Heart right ventricle (tissue), 16 donors: ENCODE data around the gene TMEM62. TPM values are rescaled to one million over a fixed set of nuclear protein-coding genes. Genes with fewer than 3 reads are reported as not detected.
A peak's percentile ranks its signal among the peaks of the same experiment; 100 is the strongest.
"Not testable (repeated sequence)": the region's sequence is repeated elsewhere in the genome, so short reads cannot be mapped to it uniquely, and the experiment has no call there.

Experiments used
- ATAC-seq, 8 donors: fragments of 200-7000 bp; cut with Tn5 transposase; one replicate each; pipeline ENCODE4 v1.9.1; 2020; ENCODE audit warnings: mild to moderate bottlenecking in 8 of 8, moderate library complexity in 8 of 8, moderate number of reproducible peaks in 1 of 8
- DNase-seq, 2 donors: peaks; one replicate each; pipeline ENCODE4 v3.0.0-alpha.2; 2020
- H3K27ac ChIP-seq, 10 donors: fragments of 200-600 bp; sonication (generic) in 2 of 10; one replicate each; pipeline versions ENCODE4 v1.5.0 to v1.8.0; 2020 to 2022; ENCODE audit warnings: mild to moderate bottlenecking in 3 of 10
- H3K27me3 ChIP-seq, 7 donors: fragments of 200-600 bp; one replicate each; pipeline ENCODE4 v1.8.0; 2021 to 2022; ENCODE audit warnings: mild to moderate bottlenecking in 2 of 7
- H3K36me3 ChIP-seq, 9 donors: fragments of 200-600 bp; sonication (generic) in 1 of 9; one replicate each; pipeline versions ENCODE4 v1.5.0 to v1.8.0; 2020 to 2022; ENCODE audit warnings: mild to moderate bottlenecking in 2 of 9
- H3K4me1 ChIP-seq, 9 donors: fragments of 200-600 bp; sonication (generic) in 1 of 9; one replicate each; pipeline versions ENCODE4 v1.5.0 to v1.8.0; 2020 to 2022; ENCODE audit warnings: mild to moderate bottlenecking in 4 of 9
- H3K4me3 ChIP-seq, 10 donors: fragments of 200-600 bp; sonication (generic) in 2 of 10; one replicate each; pipeline versions ENCODE4 v1.5.0 to v1.8.0; 2020 to 2022; ENCODE audit warnings: mild to moderate bottlenecking in 7 of 10, moderate library complexity in 2 of 10
- H3K9me3 ChIP-seq, 11 donors: fragments of 200-600 bp in 10 of 11; sonication (generic) in 2 of 11; one replicate each; pipeline versions ENCODE4 v1.5.0 to v1.8.0; 2013 to 2022; ENCODE audit warnings: mild to moderate bottlenecking in 2 of 11, control low read depth in 1 of 11, moderate library complexity in 1 of 11
- CTCF ChIP-seq, 9 donors: fragments of 200-600 bp; sonication (generic) in 2 of 9; IDR thresholded peaks; one replicate each; pipeline versions ENCODE4 v1.5.0 to v1.8.0; 2021 to 2022; ENCODE audit warnings: antibody characterized with exemption in 9 of 9, mild to moderate bottlenecking in 5 of 9, moderate library complexity in 1 of 9
- WGBS, 2 donors: extraction: QIAGEN DNeasy Blood & Tissue Kit; methylation state at CpG; one replicate each; pipeline ENCODE4 v1.1.7; 2013; ENCODE audit warnings: inconsistent platforms in 1 of 2; 5-methylcytosine and 5-hydroxymethylcytosine counted together
- intact Hi-C, 10 donors: fragments of 100-400 bp; cut with DNase I; formaldehyde crosslinking; loops; one replicate each; pipeline versions ENCODE4 v1.11.1 to v1.14.2; 2022
- polyA plus RNA-seq, 2 donors: library from polyadenylated mRNA; stranded (reverse); fragments of 200-250 nt; gene quantifications; one replicate each; pipeline ENCODE4 v1.2.3, GENCODE V29; 2013
- total RNA-seq, 10 donors: library from RNA; stranded (reverse); fragmentation: NEBNext Ultra II Directional in 3 of 10; extraction: Animal tissue kit (Norgen Biotek cat#: 25700) in 3 of 10; gene quantifications; one replicate each; pipeline versions ENCODE4 v1.2.1 to v1.2.4, GENCODE V29; 2021 to 2023
- donor health status: Arrhythmogenic right ventricular cardiomyopathy.
- donor health status: ischemic (EF 13 %, LVEDD 7.1; RV severe dilation, severe dysfunction).
- donor health status: healthy with polysubstance abuse.
- donor health status: DM: no; HTN: yes; CAD: no.
- donor health status: DM: no; HTN: no; CAD: no.
- donor health status: ischemic (EF 25% LVEDD 6.9; RV normal size, moderate dysfunction).
- donor health status: ischemic (EF 25% LVEDD 5.7; RV mildly dilated, moderate dysfunction).
- donor health status: healthy.
- donor health status: DM: yes; HTN: yes; CAD: no.
- donor health status: Ischemic cardiomyopathy.
- donor health status: ischemic (EF 35%, LVEDD 5.7; RV mildly dilated, moderate dysfunction).
- donor health status: nonischemic (EF 11% LVEDD 7.7; RV severe dilation, severe dysfunction).
- donor health status: DM: yes; HTN: yes; CAD: no.
- donor health status: PGD.
- donor health status: ischemic (EF 29% LVEDD 5.4; RV normal size, mild dysfunction).
- donor health status: nonischemic (EF 23%, LVEDD 6.1; RV moderate dilation, normal function).

Gene TMEM62
- total and polyA plus RNA-seq, 12 donors = 7.6 to 13.9 (median 11.7) TPM

DNA sequence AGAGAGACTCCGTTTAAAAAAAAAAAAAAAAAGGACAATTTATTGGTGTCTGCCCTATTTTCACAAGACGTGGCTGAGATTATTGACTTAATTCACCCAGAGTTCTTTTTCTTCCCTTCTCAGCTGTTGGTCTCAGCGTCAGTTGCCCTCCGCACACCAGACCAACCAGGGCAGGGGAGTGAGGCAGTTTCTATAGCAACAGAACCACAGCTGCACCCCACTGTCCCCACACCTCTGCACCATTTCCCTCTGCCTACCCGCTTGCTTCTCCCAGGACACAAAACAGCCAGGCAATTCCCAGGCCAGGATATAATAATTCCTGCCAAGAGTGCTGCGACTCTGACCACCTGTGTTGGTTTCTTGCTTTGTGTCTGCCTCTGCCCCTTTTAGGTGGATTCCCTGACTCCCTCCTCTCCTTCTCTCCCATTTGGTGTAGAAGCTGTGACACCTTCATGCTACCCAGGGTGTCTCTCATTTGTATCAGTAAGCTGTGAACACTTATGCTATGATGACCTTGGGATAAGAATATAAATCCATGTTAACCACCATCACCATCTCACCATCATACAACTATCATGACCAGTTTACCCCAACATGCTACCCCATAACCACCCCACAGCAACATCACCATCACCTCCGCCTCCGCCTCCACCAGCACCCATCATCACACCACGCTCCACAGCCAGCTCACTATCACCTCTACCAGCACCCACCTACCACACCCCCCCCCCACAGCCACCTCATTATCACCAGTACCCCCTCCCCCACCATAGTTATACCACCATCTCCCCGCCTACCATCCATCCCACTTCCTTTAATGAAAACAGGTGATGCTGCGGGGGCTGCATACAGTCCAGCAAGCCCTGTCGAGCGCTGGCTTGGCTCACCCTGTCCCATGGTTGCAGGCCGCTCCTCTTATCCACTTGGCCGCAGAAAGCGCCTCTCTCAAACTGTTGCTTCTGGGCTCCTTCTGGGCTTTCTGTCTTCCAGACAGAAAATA, 86.8 kb downstream of the TMEM62 start:
- ATAC-seq = peak in 1 of 8 donors; percentile 31
- Histone ChIP-seq H3K27ac (no peak overlapping the region), H3K27me3 (peaks cover 0 to 4% (median 0%) of the 10 kb centered on the region in 7 donors), H3K9me3 (no peaks in the 10 kb centered on the region), H3K4me1 (no peaks in the 10 kb centered on the region), H3K4me3 (no peak overlapping the region), H3K36me3 (no peaks in the 10 kb centered on the region)
- DNase-seq = no peak
- intact Hi-C loops = no loop called here
- TF ChIP-seq CTCF (IDR thresholded peaks at IDR 0.05) = no peak
- 85 to 87% methylated on average over 16 of the region's 16 CpGs for WGBS, 2 donors

- Histone ChIP-seq H3K27ac (no peak within 1 kb of the TSS), H3K27me3 (peaks cover 0 to 4% (median 0%) of the 10 kb centered on the region in 7 donors), H3K9me3 (no peaks in the 10 kb centered on the region), H3K4me3 (no peak within 1 kb of the TSS), H3K36me3 (no peaks in the 10 kb centered on the region), H3K4me1 (no peaks in the 10 kb centered on the region)
- 51 to 56% methylated on average over 3 of the region's 3 CpGs for WGBS, 2 donors
- ATAC-seq = peak in 2 of 8 donors; percentile 27 to 63
- TF ChIP-seq CTCF (IDR thresholded peaks at IDR 0.05) = no peak
- intact Hi-C loops = no loop called here
- no peak for DNase-seq
These were observed 87.6 kb downstream of the TMEM62 start, which contains the start of gene EPB42 for GRCh38 chr15:43220991-43221403. TSS of gene EPB42 (minus strand) at chr15:43221018. CDS start at chr15:43220825, 193 bp downstream.

DNA sequence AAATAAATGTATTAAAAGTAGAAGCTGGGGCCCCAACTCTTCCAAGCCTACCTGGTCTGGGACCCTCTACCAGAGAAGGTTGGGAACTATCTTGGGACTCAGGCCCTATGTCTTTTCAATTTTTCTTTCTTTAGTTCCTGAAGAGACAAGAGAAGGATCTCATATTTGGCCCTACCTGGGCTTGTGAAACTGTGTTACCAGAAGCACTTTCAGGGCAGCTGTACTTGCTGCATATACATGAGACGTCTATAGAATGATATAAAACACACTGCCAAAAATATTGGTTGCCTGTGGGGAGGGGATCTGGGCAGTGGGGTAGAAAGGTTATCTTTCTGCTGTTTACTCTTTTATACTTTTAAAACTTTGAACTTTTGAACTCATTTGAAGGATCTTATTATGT, 88.0 kb downstream of the TMEM62 start:
- intact Hi-C loops = no loop called here
- no peak for DNase-seq
- Histone ChIP-seq H3K27ac (no peak overlapping the region), H3K36me3 (no peaks in the 10 kb centered on the region), H3K9me3 (no peaks in the 10 kb centered on the region), H3K4me1 (no peaks in the 10 kb centered on the region), H3K4me3 (no peak overlapping the region), H3K27me3 (peaks cover 0 to 4% (median 0%) of the 10 kb centered on the region in 7 donors)
- no peak for ATAC-seq
- TF ChIP-seq CTCF (IDR thresholded peaks at IDR 0.05) = no peak
- 75 to 87% methylated on average over 1 of the region's 1 CpG for WGBS, 2 donors

DNA sequence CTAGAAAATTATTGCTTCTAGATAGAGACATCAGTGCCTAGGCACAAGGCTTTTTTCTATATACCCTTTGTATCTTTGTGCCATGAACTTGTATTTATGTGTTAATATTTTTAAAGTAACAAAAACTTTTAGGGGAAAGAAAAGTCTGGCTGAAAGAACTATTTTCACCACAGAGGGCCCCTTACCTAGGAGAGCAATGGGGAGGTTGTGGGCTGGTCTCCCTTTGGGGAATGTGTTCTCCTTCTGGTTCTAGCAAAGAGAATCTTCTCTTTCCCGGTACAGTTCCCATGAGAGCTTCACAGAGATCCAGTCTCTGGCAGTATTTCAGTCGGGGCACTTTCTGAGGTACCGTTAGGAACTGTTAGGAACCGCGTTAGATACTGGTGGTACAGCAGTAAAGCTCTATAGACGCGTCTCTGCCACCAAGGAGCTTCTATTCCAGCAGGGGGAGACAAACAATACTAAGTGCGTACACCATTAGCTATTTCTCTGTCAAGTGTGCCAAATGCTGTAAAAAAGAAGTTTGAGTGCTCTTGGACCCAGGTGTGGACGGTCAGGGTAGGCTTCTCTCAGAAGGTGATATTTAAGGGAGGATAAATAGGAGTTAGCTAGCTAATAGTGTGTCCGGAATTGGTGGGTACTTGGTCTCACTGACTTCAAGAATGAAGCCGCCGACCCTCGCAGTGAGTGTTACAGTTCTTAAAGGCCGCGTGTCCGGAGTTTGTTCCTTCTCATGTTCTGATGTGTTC, 92.0 kb downstream of the TMEM62 start:
- intact Hi-C loops = loop anchor here in 8 of 10 donors (1.0 to 5.0 kb wide), 5 partner anchors 52 to 62 kb away; no protein-coding TSS in a partner anchor
- 47 to 48% methylated on average over 16 of the region's 16 CpGs for WGBS, 2 donors
- ATAC-seq = peak; percentile 63 to 83 (median 78)
- Histone ChIP-seq H3K9me3 (no peaks in the 10 kb centered on the region), H3K4me3 (no peak overlapping the region), H3K27ac (no peak overlapping the region), H3K36me3 (no peaks in the 10 kb centered on the region), H3K27me3 (peaks cover 0 to 3% (median 0%) of the 10 kb centered on the region in 7 donors), H3K4me1 (peaks cover 0 to 7% (median 0%) of the 10 kb centered on the region in 9 donors)
- TF ChIP-seq CTCF (IDR thresholded peaks at IDR 0.05) = peak; percentile 40 to 80 (median 74)
- peak in 1 of 2 donors; percentile 35 for DNase-seq

GRCh38 chr15:43225950-43226255, 92.5 kb downstream of the TMEM62 start:
- H3K4me3 ChIP-seq, H3K9me3 ChIP-seq, H3K27me3 ChIP-seq, ATAC-seq, DNase-seq, H3K27ac ChIP-seq, H3K36me3 ChIP-seq, H3K4me1 ChIP-seq: not testable (repeated sequence)
- intact Hi-C loops = loop anchor here in 9 of 10 donors (1.0 to 5.0 kb wide), 5 partner anchors 51 to 61 kb away; no protein-coding TSS in a partner anchor
- WGBS, 2 donors = 92 to 93% methylated on average over 12 of the region's 12 CpGs
